Germinal center (tissue), 1 donor: ENCODE measurements around the gene CD200R1L.
A peak's percentile ranks its signal among the peaks of the same experiment; 100 is the strongest.

Experiments used
- DNase-seq: peaks from one replicate; pipeline ENCODE4 v3.0.0; 2012; ENCODE audit warnings: mixed read lengths, low spot score

The CD200R1L gene

DNA sequence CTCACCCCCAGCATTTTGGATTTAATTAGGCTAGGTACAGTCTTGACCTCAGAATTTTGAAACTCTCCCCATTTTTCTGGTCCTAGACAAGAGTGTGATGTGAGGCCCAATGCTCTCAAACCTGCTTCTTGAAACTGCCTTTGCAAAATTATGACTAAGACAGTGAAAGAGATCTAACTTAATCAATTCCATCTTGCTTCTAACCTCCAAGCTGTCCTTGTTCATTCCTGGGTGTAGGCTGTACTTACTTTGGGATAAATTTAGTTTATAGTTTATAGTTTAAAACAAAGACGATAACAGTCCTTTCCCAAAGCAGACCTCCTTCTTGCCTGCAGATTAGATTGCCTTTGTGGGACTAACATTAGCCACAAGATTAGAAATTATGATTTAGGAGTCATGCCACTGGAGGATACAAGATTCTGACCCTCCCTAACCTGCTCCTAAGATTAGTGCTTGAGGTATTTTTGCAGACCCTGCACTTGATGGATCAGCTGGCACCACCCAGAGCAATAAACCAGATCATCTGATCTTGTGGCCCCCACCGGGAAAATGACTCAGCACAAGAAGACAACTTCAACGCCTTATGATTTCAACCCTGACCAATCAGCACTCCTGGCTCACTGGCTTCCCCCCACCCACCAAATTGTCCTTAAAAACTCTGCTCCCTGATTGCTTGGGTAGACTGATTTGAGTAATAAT lies 59.6 kb downstream of the CD200R1L start:
- DNase-seq = no peak

DNA sequence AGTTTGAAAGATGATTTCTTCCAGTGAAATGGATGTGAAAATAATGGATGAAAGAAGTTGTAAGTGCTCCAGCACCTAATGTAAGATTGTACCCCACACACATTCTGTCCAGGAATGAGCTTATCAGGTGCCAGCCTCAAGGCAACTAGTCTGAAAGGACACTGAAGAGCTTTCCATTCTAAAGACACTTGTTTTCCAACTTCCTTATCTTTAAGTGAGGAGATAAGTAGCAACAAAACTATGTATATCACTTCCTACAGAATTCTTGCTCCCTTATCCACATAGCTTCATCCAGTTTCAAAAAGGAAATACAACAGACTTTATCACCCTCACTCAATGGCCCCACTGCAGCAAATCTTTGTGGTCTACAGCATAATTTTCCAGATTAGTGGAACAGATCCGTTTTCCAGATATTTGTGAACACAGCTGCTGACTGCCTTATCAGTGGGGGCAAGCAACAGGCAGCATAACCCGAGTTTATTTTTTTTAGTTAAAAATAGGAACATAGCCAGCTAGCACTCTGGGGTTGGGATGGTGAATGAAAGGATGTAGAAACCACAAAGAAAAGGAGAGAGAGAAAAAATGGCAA lies 60.6 kb downstream of the CD200R1L start:
- DNase-seq = no peak

DNA sequence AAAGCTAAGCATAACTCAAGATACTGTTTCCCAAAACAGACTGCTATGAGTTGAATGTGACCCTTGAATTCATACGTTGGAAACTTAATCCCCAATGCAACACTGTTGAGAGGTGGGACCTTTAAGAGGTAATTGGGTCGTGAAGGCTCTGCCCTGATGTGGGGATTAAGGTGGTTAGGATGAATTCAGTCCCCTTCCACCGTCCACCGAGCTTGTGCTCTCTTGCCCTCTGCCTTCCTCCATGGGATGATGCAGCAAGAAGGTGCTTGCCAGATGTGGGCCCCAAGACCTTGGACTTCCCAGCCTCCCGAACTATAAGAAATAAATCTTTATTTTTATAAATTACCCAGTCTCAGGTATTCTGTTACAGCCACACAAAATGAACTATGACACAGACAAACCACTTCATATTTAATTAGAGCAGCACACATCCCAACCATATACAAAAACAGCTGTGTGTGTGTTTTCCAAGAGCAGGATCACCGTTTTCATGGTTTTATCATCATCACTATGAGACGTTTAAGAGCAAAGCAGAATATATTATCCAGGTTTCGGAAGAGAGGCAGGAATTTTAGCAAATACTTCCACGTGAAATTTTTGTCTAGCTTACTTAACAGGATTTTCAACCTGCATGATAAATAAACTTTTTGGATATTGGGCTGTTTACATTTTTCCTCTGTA lies 61.2 kb downstream of the CD200R1L start:
- DNase-seq = no peak

DNA sequence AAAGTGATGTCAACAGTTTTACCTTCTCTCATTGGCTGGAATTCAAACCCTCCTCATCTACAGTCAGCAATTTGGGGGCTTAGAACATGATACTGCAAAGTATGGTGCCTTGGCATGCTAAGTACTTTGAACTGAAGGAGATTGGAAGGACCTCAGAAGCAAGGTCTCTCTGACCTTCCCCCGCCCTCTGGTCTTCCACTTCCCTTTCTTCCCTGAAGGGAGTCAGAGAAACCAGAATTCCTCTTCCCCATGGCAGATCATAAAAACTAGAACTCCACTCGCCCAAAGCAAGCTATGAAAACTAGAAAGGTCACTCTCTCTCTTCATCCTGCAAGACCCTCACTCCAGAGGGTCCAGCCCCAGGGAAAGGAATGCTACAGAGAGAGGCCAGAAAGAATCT lies 64.2 kb downstream of the CD200R1L start:
- no peak for DNase-seq

DNA sequence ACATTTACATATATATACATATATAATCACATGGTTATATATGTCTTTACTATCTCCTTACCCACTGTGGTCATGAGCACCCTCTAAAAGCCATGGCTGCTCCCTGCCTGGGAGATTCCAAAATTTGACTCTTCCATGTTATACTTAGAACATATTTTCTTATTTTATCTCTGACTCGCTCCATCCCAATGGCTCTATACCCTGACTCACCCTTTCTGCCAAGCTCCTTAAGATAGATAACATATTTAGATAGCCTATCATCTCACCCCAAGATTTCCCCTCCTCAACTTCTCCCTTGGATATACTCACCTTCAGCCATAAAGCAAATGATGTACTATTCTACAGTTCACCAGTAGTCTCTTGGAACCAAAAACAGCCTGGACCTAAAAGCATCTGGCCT lies 65.1 kb downstream of the CD200R1L start:
- no peak for DNase-seq

DNA sequence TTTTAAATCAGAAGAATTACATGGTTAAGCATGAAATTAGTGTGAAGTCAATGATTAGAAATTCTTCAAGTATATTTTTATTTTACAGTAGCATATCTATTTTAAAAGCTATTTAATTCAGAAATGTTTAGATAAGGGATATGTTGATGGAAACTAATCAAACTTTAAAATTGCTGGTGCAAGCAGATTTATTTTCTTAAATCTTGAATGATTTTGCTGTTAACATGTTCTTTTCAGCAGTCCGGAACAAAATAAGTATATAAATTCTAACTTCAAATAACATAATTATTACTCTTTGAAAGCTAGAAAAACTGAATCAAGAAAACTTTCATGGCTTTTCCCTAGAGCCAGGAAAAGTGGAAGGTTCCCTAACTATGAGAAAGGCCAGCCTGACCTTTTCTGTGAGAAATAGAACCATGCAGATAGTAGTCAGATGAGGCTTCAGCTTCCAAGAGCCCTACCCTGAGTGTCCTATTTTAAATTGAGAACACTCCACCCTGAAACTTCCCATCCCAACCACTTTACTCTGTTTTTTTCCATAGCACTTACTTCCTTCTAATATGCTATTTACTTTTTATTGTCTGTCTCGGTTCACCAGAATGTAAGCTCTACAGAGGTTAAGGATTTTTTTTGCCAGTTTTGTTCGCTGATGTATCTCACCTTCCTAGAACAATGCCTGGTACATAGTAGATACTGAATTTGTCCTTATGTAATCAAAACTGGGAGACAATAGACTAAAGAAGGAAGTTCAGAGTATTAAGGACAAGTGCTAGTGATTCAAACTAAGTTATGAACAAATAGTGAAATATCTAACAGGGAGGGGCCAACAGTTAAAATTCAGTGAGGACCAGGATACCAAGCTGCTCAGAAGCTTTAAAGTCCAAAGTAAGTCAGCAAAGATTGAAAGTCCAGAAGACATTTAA lies 66.8 kb downstream of the CD200R1L start:
- no peak for DNase-seq

DNA sequence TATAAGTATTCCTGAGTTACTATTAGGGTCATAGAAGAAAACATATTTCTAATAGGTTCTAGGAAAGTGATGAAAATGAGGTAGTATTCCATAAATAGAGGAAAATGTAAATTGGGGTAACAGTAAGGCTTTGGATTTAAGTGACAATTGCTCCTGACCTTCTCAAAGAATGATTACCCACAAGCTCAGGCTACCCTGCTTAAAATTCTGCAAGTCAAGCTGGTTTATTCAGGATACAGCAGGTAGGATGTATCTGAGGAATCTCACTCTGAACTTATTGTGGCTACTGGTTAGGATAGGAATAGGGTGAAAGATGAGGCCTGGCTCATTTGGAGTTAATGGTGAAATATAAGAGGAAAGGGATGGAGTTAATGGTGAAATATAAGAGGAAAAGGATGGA lies 67.7 kb downstream of the CD200R1L start:
- DNase-seq = no peak

DNA sequence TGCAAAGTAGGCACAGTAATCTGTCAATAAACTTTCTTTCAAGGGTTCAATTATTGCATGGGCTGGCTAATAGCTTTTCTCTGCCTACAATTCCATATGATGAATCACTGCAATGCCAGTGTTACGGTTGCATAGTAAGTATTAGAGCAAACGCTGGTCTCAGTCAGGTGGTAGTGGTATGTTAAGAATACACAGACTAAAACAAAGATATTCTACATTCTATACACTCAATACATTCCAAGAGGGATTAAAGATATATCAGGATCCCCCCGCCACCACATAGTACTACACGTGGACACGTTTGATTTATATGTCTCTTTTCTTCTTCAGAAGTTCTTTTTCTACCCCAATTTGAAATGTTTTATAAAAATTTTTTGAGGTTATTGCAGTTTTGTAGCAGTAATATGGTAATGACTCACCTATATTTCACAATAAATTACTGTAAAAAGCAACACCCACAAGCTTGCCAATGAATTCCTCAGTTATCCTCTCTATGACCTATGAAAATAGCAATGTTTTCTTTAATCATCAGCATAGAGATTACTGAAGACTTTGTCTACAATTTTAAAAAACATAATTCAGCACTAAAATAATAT lies 68.2 kb downstream of the CD200R1L start:
- no peak for DNase-seq

DNA sequence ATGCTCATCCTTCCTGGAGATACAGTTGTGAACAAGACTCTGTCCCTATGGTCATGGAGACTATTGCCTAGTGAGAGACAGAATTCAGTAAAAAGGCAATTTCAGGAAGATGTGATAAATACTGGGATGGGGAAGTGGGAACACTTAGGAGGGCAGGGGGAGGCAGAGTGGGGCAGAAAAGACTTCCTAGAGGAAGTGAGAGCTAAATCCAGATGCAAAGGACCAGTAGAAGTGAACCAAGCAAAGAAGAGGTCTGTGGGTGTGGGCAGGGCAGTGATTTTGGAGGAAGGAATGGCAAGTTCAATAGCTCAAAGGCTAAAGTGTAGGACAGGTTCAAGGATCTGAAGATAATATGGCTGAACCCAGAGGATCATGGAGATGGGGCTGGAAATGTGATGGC lies 68.9 kb downstream of the CD200R1L start:
- no peak for DNase-seq

DNA sequence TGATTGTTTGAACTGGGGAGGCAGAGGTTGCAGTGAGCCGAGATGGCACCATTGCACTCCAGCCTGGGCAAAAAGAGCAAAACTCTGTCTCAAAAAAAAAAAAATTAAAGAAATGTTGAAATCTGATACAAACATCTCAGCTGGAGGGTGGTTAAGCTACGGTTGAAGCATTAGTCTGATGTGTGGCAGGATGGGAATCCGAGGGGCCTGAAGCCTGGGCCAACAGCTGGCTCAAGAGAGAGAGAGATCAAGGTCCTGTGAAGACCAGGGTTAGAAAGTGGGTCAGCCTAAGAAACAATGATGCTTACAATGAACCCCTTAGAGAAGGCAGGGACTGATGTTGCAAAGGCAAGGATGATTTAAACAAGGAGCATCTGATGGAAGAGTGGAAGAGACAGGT lies 69.8 kb downstream of the CD200R1L start:
- DNase-seq = no peak

DNA sequence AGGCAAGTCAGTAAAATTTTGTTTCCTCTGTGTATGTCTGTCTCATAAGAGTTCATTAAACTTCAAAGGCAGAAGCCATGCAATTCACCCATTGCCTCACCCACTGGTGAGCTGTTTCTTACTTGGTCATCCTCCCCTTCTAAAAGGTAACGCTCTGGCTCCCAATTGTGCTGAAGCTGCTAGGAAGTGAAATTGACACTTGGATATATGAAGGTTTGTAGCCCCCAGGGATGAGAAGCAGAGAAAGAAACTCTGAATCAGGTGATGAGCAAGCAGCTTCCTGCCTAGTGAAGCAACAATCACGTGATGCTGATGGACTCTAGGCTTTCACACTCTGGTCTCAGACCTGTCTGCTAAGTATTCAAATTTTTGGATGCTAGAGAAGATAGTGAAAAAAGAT lies 70.7 kb downstream of the CD200R1L start:
- no peak for DNase-seq

DNA sequence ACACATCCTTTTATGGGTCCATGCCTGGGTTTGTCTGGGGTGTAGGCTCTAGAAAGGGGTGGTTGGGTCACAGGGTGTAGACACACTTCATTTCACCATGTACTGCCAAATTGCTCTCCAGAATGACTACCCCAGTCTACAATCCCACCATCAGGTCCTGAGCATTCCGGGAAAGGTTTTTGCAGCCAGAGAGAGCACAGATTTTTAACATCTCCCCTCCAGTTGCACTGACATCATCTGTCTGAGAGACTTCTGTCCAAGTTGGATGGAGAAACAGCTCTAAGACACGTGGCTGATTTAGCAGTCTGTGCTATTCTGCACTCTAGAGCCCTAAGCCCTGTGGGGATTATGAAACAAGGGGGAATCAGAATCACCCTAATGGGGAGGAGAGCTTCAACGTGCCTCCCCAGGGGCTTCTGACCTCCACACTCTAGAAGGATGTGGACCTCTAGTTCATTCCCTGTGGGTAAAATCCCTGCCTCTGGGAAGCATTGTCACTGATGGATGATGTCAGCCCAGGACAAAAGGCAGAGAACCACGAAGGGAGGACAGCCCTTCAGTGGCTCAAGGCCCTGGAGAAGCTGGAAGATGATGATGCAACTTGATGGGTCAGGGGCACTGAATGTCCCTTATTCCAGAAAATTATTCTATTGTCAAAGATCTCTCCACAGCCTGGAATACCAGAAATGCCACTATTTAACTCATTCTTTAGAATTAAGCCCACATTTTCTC lies 71.5 kb downstream of the CD200R1L start:
- no peak for DNase-seq

DNA sequence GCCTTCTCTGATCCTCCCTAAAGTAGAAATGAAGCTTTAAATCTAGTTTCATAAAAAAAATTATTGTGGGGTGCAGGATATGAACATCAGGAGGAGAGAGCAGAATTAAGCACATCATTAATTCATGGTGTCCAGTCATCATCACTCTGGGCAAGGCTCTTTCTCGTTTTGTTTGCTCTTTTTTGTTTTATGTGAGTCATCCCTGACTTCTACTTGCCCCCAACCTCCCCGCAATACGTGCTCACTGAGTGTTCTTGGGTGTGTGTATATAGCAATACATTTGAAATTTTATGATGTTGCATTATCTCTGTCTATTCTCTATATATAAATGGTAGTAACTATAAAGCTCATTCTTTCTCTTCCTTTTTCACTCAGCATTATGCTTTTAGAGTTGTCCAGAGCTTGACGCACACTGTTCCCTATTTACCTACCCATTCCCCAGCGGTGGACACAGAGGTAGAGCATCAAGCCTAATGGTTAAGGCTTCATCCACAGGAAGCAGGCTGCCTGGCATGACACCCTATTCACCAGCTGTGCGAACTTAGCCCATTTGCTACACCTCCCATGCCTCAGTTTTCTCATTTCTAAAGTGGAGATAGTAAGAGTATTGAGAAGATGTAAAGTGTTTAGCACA lies 72.3 kb downstream of the CD200R1L start:
- DNase-seq = no peak

DNA sequence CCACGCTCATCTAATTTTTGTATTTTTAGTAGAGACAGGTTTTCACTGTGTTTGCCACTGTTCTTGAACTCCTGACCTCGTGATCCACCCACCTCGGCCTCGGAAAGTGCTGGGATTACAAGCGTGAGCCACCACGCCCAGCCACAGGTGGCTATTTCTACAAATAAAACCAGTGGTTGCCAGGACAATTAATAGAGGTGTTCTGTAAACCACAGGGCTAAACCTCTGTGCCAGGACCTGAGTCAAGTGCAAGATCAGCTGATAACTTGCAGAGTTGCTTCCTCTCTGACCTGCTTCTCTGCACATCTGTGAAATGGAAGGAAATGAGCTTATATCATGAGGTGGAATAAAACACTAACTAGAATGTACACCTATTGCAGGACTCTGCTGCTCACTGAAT lies 72.8 kb downstream of the CD200R1L start:
- no peak for DNase-seq

DNA sequence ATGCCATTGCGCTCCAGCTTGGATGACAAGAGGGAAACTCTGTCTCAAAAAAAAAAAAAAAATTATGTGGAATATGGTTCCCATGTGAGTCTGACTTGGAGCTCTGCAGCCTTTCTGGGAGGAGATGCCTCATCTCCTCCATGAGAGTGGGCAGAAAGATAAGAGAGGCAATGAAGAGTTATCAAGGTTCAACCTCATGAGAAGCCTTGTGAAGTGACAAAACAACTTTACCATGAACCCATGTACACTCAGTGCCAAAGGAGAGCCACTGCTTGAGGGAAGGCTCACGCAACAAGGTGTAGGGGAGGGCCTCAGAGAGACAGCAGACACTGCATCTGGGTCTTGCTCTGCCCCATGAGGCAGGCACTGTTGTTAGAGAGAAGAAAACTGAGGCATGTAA lies 75.7 kb downstream of the CD200R1L start:
- DNase-seq = no peak

DNA sequence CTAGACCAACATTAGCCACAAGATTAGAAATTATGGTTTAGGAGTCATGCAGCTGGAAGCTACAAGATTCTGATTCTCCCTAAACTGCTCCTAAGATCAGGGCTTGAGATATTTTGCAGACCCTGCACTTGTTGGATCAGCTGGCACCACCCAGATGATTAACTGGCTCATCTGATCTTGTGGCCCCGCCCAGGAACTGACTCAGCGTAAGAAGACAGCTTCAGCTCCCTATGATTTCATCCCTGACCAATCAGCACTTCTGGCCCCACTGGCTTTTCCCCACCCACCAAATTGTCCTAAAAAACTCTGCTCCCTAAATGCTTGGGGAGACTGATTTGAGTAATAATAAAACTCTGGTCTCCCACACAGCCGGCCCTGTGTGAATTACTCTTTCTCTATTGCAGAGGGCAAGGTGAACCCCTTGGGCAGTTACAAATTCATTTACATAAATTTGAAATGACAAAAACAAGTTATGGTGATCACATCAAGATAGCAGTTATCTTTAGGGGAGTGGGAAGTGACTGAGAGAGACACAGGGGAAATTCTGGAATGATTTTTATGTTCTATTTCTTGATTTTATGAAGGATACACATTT lies 76.5 kb downstream of the CD200R1L start:
- no peak for DNase-seq

DNA sequence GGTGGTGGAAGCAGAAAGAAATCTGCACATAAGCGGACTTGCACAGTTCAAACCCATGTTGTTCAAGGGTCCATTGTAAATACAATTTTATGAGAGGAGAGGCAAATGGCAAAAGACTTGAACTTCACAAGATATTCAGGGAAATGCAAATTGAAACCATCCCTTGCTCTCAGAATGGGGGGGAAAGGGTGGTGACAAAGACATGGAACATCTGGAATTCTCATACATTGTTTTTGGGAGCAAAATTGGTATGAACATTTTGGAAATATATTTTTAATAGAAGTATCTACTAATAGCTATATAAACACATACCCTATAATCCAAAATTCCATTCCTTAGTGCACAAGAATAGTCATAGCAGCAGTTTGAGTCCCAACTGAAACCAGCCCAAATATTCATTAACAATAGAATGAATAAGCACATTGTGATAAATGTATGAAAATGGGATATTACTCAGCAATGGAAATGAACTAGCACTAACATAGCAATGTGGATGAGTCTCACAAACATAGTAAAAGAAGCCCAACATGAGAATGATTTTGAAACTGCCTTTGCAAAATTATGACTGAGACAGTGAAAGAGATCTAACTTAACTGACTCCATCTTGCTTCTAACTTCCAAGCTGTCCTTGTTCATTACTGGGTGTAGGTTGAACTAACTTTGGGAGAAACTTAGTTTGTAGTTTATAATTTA lies 77.2 kb downstream of the CD200R1L start:
- DNase-seq = no peak

DNA sequence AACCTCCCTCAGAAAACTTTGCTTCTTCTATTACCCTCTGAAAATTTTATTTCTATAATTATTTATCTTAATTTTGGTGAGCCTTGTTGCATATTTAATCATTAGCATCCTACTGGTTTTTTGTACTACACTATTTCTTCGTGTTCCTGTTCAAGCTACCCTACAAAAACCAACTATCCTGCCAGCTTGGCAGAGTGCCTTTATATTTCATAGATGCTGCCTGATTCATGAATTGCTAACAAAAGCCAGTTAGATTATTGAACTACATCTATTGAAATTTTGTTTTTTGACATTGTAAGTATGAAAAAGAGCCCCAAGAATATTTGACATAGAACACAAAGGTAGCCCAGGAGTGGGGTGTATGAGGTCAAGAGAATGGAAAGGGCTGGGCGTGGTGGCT lies 78.9 kb downstream of the CD200R1L start:
- no peak for DNase-seq

DNA sequence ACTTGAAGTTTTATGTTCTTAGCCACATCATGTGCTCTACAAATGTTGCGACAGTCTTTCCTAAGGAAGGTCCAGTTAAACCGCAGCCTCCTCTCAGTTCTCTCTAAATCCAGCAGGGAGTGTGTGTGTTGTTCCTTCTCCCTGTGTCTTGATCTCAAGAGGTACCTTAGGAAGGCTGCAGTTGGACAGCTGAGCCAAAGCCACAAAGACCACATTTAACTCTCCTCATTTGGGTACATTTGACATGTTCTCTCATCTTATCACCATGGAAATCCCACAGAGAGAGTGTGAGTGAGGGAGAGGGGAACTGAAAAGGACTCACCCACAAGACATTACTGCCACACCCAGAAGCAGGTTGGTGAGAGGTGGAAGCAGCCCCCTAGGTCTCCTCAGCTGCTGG lies 79.5 kb downstream of the CD200R1L start:
- peak; percentile 9 for DNase-seq
